ENCODE measurements around the gene CD109.
"Not testable (repeated sequence)": the region's sequence is repeated elsewhere in the genome, so short reads cannot be mapped to it uniquely, and the experiment has no call there.

CD109 gene

DNA sequence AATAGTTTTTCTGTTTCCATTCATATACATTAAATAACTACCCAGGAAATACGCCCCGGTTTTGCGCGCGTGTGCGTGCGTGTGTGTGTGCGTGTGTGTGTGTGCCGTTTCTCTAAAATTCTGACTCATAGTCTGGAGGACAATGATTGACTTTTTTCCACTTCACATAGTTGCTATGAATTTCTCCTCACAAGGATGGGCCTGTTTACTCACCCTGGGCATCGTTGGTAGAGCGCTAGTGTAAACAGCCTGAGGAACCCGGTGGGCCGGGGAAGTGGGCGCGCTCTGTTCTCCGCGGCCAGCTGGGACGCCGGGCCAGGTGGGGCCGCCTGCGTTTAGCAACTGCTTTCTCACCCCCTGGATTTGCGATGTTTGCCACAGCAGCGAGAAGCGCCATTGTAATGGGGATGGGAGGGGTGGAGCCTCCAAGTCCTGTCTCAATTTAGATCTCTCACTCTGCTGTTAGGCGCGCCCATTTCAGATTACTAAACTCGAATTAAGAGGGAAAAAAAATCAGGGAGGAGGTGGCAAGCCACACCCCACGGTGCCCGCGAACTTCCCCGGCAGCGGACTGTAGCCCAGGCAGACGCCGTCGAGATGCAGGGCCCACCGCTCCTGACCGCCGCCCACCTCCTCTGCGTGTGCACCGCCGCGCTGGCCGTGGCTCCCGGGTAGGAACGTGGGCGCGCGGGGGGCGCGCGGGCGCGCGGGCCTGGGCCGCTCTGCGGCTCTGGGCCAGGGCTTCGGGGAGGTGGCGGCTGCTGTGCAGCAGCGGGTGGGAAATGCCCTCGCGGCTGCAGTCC lies at the start of gene CD109:
TSS of gene CD109 (plus strand) at position 585 of the 803 bp plus-strand sequence. CDS start at position 598, 13 bp downstream.
- DNase-seq, result no peak

GRCh38 chr6:73648166-73648565 lies 47.8 kb upstream of the CD109 start:
- DNase-seq, result no peak

- DNase-seq, result no peak
Measured at GRCh38 chr6:73649783-73650182, 46.2 kb upstream of the CD109 start.

- peak; percentile 5 to 25 for DNase-seq
Measured at GRCh38 chr6:73652637-73653570, 43.1 kb upstream of the CD109 start.

GRCh38 chr6:73653571-73654424 lies 42.2 kb upstream of the CD109 start, which contains the start of gene SLC17A5:
Gene SLC17A5, minus strand, starts transcription at chr6:73653992. Its CDS starts 106 bp downstream, at chr6:73653886.
- peak; percentile 59 to 80 for DNase-seq

GRCh38 chr6:73655341-73655917 lies 40.6 kb upstream of the CD109 start:
- no peak for DNase-seq

DNA sequence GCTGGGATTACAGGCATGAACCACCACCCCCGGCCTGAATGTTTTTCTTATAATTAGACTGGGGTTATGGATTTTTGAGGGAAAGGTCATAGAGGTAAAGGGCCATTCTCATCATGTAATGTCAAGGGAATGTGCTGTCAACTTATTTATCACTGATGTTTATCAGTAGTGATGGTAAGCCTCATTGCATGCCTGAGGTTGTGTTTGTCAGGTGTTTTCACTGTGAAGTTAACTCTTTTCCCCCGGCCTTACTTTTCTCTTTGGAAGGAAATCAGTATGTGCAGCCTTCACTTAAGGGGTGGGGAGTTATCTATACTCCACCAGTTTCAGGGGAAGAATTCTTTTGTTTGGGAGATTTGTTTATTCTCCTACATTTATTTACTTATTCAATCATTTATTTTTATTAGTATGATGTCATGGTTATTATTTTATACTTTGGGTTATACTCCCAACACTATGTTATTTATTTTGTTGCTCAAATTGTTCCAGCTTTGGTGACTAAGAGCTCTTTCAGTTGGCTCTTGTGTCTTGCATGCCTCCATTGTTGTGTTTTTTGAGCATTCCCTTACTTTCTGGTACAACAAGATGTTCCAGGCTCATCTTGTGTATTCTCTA lies 39.4 kb upstream of the CD109 start:
- DNase-seq, result no peak

DNA sequence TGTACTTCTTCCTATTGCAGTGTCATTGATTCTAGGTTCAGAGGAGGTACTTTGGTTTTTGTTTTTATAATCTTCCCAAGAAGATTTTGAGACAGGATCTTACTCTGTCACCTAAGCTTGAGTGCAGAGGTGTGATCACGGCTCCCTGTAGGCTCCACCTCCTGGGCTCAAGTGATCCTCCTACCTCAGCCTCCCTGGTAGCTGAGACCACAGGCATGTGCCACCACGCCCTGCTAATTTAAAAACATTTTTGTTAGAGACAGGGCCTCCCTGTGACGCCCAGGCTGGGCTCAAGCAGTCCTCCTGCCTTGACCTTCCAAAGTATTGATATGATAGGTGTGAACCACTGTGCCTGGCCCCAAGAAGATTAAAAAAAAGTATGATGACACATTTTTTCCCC lies 38.8 kb upstream of the CD109 start:
- no peak for DNase-seq

DNA sequence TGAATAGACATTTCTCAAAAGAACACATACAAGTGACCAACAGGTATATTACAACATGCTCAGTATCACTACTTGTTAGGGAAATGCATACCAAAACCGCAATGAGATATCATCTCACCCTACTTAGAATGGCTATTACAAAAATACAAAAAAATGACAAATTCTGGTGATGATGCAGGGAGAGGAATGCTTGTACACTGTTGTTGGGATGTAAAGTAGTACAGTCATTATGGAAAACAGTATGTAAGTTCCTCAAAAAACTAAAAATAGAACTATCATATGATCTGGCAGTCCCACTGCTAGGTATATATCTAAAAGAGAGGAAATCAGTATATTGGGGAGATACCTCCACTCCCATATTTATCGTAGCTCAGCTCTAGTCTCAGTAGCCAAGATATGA lies 31.3 kb upstream of the CD109 start:
- DNase-seq, result no peak

- no peak for DNase-seq
Measured at GRCh38 chr6:73665686-73666319, 30.2 kb upstream of the CD109 start.

DNA sequence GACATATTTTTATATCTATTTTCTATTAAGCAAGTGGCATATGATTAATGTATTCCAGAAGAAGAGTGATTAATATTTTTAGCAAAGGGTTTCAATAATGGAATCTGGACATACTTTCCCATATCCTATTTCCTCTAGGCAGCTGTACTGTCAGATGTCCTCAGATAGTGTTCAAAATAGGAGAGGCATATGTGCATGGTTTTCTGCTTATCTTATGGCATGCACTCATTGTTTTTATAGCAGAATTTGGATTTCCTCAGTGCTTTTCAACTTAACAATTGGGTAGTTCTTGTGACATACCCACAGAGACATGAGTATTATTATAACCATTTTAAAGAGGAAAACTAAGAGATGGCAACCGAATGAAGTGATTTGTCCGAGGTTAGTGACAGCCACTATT lies 29.6 kb upstream of the CD109 start:
- no peak for DNase-seq

GRCh38 chr6:73667798-73668197 lies 28.2 kb upstream of the CD109 start:
- no peak for DNase-seq

- no peak for DNase-seq
Measured at GRCh38 chr6:73669005-73669404, 27.0 kb upstream of the CD109 start.

- DNase-seq, result no peak
Measured at GRCh38 chr6:73671911-73672685, 23.9 kb upstream of the CD109 start.

- no peak for DNase-seq
Measured at GRCh38 chr6:73675466-73676098, 20.4 kb upstream of the CD109 start.

DNA sequence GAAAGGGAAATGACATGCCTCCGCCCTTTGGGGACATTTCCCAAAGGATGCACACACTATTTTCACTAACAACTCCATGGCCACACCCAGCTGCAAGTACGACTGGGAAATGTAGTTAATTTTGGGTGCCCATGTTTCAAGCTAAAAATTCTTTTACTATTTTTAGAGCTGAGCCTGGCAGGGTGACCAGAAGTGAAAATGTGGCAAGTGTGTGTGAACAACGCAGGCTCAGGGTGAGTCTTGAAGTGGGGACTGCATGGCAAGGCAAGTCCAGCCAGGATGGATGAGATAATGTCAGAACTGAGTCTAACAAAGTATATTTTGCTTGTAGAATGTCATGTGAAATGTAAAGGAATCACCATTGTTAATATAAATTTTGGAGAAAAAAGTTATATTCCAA lies 17.0 kb upstream of the CD109 start:
- no peak for DNase-seq

DNA sequence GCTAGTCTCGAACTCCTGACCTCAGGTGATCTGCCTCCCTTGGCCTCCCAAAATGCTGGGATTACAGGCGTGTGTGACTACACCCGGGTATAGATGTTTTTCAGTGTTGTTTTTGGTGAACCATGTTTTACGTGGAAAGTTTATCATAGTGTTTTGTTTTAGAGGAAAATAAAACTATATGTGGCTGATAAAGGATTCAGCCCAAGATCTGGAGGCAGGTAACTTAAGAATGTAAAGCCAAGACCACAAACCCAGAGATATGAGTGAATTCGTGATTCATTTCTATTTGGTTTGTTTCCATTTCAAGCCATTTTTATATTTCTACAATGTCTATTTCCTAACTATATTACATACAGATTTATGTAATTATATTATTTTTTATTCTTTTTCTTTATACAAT lies 16.2 kb upstream of the CD109 start:
- not testable (repeated sequence) for DNase-seq

DNA sequence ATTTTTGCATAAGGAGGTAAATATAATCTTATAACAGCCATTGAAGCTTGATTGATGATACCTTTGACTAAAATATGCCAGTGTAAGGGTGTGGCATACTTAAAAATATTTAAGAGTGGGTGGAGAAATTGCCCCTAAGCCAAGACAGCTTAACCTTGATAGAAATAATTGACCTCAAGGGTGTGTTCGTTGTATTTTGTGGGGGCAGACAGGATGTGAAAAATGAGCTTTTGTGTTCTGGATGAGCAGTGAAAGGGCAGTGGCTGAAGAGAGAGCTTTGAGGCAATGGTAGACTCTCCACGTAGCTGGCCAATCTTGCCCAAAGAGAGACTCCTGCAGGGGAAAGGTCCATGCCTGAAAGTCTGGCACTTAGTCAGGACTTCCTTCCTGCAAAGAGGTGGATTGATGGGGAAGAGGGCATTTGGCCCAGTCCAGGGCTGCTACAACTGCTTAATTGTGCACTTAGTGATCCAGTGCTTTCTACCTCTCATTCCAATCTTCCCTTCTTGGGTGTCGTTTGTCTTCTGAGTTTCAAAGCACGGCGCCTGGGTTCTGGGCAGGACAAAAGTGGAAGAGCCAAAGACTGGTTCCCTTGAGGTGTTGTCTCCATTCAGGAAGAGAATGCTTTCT lies 15.6 kb upstream of the CD109 start:
- DNase-seq, result no peak

DNA sequence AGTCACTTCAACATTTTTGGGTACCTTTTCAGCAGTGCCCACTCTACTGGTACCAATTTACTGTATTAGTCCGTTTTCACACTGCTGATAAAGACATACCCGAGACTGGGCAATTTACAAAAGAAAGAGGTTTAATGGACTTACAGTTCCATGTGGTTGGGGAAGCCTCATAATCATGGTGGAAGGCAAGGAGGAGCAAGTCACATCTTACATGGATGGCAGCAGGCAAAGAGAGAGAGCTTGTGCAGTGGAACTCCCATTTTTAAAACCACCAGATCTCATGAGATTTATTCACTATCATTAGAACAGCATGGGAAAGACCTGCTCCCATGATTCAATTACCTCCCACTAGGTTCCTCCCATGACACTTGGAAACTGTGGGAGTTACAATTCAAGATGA lies 12.4 kb upstream of the CD109 start:
- not testable (repeated sequence) for DNase-seq

- no peak for DNase-seq
Measured at GRCh38 chr6:73688351-73688750, 7.7 kb upstream of the CD109 start.
